Neural crest cell (in vitro differentiated cells): ENCODE results near the gene SWT1. TPM values are rescaled to one million over a fixed set of nuclear protein-coding genes. Genes with fewer than 3 reads are reported as not detected.

Experiments
- DNase-seq: peaks from one replicate; pipeline ENCODE4 v3.0.0; 2021; ENCODE audit warnings: low read depth, mixed read lengths, low spot score
- H3K27ac Mint-ChIP-seq: one replicate; pipeline ENCODE4 v1.8.0; 2021; ENCODE audit warnings: mild to moderate bottlenecking, mixed read lengths; ENCODE audit not compliant: unreplicated experiment
- H3K27me3 Mint-ChIP-seq: 2 replicates; pipeline ENCODE4 v1.8.0; 2021; ENCODE audit warnings: low read depth, mild to moderate bottlenecking, mixed read lengths
- H3K36me3 Mint-ChIP-seq: 2 replicates; pipeline ENCODE4 v1.8.0; 2021; ENCODE audit warnings: low read depth, mild to moderate bottlenecking, mixed read lengths
- H3K4me1 Mint-ChIP-seq: 2 replicates; pipeline ENCODE4 v1.8.0; 2021; ENCODE audit warnings: mixed read lengths
- H3K4me3 Mint-ChIP-seq: one replicate; pipeline ENCODE4 v1.8.0; 2021; ENCODE audit warnings: mild to moderate bottlenecking, mixed read lengths
- H3K9me3 Mint-ChIP-seq: 2 replicates; pipeline ENCODE4 v1.8.0; 2021; ENCODE audit warnings: mixed read lengths
- CTCF ChIP-seq: fragments of 200-600 bp; sonication (generic); conservative IDR thresholded peaks from 2 replicates; pipeline ENCODE4 v1.5.0; 2021; ENCODE audit warnings: antibody characterized with exemption, mild to moderate bottlenecking
- total RNA-seq: library from RNA; stranded (reverse); gene quantifications from 2 replicates; pipeline ENCODE4 v1.2.1, GENCODE V29; 2021

The SWT1 gene
- total RNA-seq, 1 donor from 2014 or later = 5.8 TPM

GRCh38 chr1:185151215-185151614 is 5.8 kb upstream of the SWT1 start:
- H3K4me3 Mint-ChIP-seq = no peak overlapping the region
- no peak for DNase-seq
- TF ChIP-seq CTCF = no peak

GRCh38 chr1:185152187-185152767 is 4.7 kb upstream of the SWT1 start:
- no peaks in the 10 kb centered on the region for H3K9me3 Mint-ChIP-seq
- no peak for DNase-seq
- H3K27me3 Mint-ChIP-seq = no peaks in the 10 kb centered on the region
- H3K4me3 Mint-ChIP-seq = peak overlapping the region; percentile 4
- no peak for TF ChIP-seq CTCF
- H3K36me3 Mint-ChIP-seq = peaks cover 6% of the 10 kb centered on the region
- H3K27ac Mint-ChIP-seq = no peak overlapping the region
- H3K4me1 Mint-ChIP-seq = peaks cover 12% of the 10 kb centered on the region

More at GRCh38 chr1:185151215-185151614, 5.8 kb upstream of the SWT1 start:
- Mint-ChIP-seq H3K36me3 (peaks cover 6% of the 10 kb centered on the region), H3K4me1 (peaks cover 11% of the 10 kb centered on the region), H3K9me3 (no peaks in the 10 kb centered on the region), H3K27me3 (no peaks in the 10 kb centered on the region), H3K27ac (no peak overlapping the region)

GRCh38 chr1:185154912-185155513 is 2.0 kb upstream of the SWT1 start:
- peak overlapping the region; percentile 99 for H3K4me3 Mint-ChIP-seq
- no peak overlapping the region for H3K27ac Mint-ChIP-seq
- H3K27me3 Mint-ChIP-seq = no peaks in the 10 kb centered on the region
- no peaks in the 10 kb centered on the region for H3K9me3 Mint-ChIP-seq
- peaks cover 19% of the 10 kb centered on the region for H3K4me1 Mint-ChIP-seq
- DNase-seq = no peak
- H3K36me3 Mint-ChIP-seq = no peaks in the 10 kb centered on the region
- TF ChIP-seq CTCF = no peak

- no peak for DNase-seq
Measured at GRCh38 chr1:185155600-185156287, 1.2 kb upstream of the SWT1 start.

More at GRCh38 chr1:185155600-185156287, 1.2 kb upstream of the SWT1 start:
- peaks cover 19% of the 10 kb centered on the region for H3K4me1 Mint-ChIP-seq
- H3K36me3 Mint-ChIP-seq = no peaks in the 10 kb centered on the region
- peak overlapping the region; percentile 99 for H3K4me3 Mint-ChIP-seq
- H3K27me3 Mint-ChIP-seq = no peaks in the 10 kb centered on the region
- H3K27ac Mint-ChIP-seq = peak overlapping the region; percentile 88
- no peaks in the 10 kb centered on the region for H3K9me3 Mint-ChIP-seq
- TF ChIP-seq CTCF = no peak
